HCEC 1CT (cell line): ENCODE results near the gene IL17C.

Experiments
- DNase-seq: peaks from one replicate; pipeline ENCODE4 v3.0.0-alpha.2; 2017

Gene IL17C

DNA sequence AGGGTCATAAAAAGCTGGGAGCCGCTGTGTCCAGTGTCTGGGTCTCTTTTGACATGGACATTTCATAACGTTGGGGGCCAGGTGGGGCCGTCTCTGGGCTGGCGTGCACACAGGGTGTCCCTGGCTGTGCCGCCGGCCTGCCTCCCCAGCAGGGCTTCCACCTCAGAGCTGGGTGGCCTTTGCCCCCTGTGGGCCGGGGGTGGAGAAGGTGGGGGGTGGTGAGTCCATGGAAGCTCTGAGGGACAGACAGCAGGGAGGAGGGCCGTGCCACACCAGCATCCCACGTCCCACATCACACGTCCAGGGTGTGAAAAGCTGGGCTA lies 48.8 kb downstream of the IL17C start:
- no peak for DNase-seq

DNA sequence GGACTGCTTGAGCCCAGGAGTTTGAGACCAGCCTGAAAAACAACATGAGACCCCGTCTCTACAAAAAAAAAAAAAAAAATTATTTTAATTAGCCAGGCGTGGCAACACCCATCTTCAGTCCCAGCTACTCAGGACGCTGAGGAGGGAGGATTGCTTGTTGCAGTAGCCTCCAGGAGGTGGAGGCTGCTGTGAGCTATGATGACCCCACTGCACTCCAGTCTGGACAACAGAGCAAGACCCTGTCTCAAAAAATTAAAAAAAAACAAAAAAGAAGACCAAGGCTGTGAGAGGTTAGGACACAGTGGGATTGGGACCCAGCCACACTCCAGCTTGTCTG lies 49.3 kb downstream of the IL17C start:
- no peak for DNase-seq

DNA sequence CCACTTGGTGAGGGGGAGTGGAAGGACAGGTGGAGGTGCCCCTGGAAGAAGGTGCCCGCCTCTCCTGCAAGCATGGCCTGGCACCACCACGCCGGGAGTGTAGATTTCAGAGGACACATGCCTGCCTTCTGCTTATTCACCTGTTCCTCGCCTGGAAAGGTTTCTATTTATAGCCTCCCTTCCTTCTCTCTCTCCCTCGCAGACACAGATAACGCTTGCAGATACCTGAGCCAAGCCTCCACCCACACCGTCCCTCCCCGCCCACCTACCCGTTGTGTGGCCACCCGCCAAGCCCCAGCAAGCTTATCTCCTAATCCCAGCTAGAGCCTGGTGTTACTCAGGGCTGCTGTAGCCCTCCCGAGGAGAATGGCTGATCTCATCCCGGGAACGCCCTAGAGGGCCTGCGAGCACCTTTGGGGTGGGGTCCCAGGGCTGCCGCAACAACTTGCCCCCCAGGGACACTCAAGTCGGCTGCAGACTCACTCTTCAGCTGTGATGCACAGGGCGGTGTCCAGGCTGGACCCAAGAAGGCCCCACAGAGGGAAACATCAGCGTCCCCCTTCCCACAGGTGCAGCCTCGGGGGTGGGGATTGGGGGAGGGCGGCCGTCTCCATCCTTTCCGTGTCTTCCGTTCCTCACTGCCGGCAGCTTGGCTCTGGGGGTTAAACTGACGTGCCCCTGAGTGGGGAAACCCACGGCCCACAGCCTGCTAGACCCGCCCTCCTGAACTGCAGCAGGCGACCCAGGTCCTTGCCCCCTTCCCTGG lies 49.8 kb downstream of the IL17C start:
- DNase-seq = no peak
